NCI-H2081 treated with DMSO at 0.1 percent for 48 hours (cell line): Measurements from ENCODE around the gene MED27.

Source experiments
- DNase-seq: peaks from one replicate; lab custom pipeline; 2025; lab: John Stamatoyannopoulos, UW

The MED27 gene

DNA sequence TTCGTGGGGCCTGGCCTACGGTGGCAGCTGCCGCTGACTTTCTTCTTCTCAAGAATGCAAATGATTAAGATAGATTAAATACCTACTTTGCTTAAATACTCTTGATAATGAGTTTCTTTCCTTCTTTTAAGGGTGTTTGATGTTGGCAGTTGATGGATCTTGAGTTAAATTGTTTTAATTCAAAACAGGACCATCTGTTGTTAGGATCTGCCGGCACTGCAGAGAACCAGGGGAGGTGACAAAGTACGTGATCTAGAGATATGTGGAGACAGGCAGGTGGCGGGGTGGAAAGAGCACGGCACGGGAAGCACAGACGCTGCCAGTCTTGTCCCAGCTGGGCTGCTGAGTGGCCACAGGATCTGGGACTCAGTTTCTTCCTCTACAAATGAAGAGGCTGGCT is 37.9 kb downstream of the MED27 start:
- no peak for DNase-seq

DNA sequence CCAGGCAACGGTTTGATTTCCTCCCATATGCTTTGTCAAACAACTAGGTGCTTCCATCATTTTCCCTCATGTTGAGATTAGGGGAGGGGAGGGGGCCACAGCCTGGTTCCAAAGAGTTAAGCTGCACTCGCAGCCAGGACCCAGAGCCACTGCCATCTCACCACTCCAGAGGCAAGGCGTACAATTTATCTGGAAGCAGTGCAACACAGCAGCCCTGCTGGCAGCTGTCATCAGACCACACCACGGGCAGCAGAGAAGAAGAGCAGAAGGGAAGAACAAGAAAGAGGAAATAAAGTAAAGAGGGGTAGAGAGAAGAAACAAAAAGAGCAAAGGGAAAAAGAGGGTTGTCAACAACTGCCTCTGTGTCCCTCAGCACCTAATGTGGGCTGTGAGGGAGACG is 38.9 kb downstream of the MED27 start:
- DNase-seq = no peak

DNA sequence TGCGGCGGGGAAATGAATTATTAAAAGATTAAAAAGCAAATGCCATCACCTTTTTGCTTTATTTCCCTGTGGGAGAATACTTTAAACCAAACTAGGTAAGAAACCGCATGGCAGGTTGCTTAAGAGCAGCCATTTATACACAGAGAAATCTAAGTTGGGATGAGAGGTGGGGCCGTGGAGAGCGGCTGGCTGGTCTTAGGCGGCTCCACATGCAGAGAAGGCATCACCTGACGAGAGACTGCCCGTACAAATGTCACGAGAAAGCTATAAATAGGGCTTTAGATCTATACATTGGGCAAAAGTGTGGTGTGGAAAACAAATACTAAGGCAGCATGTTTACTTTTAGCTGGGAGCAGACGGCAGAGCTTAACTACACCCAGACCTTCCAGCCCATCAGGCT is 39.4 kb downstream of the MED27 start:
- no peak for DNase-seq

DNA sequence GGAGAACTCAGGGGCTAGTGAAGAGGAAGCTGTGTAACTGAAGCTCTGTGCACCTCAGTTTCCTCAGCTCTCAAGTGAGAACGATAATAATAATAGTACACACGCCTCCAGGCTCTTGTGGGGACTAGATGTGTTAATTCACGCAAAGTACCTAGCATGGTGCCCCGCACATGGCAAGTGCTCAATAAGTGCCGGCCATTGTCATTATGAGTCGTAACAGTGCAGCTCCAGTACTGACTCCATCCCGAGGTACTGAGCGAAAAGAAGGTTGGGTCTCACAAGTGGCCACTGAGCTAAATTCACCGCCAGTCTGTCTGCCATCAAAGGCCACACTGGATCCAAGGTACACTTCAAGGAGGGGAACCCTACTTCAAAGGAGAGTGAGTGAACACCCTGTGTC is 40.4 kb downstream of the MED27 start:
- DNase-seq = no peak

DNA sequence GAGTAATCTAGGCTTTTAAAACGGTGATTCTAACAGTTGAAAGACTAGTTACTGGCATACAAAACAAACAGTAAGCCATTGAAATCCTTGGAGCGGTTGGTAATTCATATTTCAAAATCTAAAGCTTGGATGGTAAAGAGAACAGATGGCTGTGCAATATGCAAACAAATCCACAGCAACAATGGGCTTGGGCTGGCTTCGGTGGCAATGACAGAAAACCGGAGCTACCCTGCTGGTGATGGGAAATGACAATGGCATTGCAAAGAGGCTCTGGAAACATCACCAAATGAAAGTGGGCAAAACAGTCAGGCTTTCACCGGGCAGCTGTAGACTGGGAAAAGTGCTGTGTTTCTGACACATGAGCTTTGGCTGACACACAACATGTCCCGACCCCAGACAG is 42.2 kb downstream of the MED27 start:
- peak; percentile 76 for DNase-seq

DNA sequence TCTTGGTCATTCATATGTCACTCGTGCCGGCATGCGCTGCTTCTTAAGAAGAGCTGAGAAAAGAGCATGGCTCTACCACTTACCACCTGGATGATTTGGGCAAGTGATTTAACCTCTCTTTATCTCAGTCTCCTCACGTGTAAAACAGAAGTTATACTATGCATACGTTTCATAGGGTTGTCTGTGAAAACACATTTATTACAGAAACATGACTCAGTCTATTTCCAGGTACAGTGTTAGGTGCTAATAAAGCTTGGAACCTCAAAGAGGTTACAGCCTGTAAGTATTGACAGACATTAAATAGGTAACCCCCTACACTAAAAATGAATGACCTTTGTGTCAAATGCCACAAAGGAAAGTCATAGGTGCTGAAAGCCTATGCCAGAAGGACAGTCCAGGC is 43.1 kb downstream of the MED27 start:
- DNase-seq = no peak

DNA sequence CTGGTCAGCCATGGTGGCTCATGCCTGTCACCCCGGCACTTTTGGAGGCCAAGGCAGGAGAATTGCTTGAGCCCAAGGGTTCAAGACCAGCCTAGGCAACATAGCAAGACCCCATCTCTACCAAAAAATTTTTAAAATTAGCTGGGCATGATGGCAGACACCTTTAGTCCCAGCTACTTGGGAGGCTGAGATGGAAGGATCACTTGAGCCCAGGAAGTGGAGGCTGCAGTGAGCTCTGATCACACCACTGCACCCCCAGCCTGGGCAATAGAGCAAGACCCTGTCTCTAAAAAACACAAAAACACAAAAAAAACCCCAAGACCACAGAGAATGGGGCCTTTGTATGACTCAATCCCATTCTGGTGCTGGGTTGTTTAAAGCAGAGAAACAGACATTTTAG is 44.0 kb downstream of the MED27 start:
- DNase-seq = no peak

DNA sequence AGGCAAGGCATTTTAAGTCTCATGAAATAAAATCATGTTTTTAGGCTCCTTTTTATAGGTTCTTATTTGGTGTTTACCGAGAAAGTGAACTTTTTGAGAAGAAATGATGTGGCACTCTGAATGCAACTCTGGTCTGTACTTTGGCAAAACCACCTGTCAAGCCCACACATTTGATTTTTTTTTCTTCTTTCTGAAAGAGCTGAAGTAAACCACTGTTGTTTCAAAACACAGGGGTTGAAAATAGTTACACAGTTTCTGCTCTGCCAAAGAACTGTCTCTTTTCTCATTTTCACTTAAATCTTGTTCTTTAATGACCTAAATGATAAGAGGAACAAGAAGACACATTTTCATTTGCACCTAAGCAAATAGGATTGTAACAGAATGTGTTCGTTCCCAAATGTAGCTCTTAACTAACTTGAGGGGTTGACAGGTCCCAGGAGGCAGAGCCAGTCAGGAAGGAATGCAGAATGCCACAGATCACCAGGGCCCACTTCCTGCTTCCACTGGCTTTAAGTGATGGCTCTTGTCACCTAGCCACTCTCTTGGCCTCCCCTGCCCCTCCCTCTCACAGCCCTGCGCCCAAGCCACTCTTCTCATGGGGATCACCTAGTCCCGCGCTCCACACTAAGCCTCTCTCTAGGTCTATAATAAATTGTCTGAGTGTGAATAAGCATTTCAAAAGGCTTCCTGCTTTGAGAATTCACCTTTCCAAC is 47.3 kb downstream of the MED27 start:
- DNase-seq = no peak

DNA sequence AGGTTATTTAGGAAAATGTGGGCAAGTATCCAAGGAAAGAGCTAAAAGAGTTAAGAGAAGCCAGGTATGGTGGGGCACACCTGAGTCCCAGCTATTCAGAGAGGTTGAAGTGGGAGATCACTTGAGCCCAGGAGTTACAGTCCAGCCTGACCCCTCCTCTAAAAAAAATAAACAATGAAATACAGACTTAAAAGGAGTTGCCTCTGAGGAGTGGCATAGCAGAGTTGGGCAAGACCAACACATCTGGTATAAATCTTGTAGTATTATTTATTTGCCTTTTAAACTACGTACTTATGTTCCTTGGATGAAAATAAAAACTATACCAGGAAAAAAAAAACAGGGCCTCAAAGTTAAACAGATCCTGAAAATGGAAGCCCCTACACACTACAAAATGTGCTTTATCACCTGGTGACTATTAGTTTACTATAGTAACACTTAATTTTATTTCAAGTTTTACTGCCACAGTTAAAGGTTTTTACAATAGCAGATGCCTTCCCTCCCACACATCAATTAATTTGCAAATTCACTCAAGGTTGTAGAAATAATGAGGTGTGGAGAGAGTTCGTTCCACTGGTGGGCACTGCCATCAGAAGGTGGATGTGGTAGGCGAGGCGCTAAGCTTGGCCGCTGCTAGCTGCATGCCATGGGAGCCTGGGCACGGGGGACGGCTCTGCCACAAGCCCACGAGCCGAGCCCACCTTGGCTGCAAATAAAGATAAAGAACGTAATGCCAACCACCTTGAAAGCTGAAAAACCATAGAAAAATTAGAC is 48.0 kb downstream of the MED27 start:
- DNase-seq = no peak

DNA sequence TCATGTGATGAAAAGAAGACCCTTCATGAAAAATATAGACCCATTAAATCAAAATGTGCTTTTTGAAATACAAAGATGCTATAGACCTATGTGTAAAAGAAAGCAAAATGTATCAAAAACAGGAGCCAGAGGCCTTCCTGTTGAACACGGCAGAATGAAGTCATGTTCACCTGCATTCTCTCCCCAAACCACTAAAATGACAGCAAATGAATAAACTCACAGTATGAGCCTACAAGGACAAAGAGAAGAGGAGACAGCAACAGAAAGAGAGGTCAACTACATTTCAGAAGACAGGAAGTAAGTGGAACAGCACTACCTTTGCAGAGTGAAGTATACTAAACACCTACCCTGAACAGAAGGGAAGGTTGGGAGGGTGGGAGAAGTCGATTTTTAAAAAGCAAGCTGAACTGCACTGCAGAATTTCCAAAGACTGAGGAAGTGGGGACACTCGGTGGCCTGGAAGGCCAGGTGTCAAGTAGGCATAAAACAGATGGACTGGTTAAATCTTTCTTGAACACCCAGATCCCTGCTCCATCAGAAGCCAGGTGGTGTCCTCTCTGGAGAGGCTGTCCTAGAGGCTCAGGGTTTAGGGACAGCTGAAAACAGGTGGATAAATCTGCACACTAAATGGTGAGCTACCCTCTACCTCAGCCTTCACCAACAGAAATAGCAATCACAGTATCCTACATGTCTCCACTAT is 48.9 kb downstream of the MED27 start:
- DNase-seq = no peak

DNA sequence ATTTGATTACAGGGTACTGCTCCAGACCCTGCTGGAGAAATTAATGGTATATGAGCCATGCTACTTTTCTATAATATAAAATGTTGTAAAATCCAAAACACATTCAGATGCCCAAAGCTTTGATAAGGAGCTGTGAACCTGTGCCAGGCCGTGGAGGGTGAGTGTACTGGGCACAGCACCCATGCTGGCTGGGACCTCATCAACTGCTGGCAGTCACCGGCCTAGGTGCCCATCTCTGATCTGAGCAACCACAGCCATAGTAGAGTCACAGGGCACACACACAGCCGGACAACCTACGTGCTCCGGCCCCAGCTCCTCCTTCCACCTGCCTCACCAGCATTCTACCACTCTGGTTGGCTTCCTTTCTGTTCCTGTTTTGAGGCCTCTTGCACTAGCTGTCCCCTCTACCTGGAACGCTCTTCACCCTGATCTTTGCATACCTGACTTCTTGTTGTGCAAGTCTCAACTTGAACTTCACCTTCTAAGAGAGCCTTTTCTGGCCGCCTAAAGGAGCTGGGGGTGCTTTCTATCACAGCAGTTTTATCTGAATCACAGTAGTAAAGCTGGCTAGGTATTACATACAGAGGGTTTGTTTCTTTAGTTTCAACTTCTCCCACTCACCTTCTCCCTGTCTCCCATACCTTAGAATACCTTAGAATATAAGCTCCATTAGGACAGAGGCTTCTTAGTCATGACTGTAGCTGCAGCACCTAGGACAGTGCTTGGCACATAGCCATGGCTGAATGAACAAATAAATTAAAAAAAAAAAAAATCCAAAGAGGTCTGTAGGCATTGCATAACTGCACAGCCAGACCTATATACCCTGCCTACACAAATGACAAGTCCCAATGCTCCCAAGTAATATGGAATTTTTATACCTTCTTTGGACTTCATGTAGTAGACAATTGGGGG is 51.7 kb downstream of the MED27 start:
- DNase-seq = no peak

DNA sequence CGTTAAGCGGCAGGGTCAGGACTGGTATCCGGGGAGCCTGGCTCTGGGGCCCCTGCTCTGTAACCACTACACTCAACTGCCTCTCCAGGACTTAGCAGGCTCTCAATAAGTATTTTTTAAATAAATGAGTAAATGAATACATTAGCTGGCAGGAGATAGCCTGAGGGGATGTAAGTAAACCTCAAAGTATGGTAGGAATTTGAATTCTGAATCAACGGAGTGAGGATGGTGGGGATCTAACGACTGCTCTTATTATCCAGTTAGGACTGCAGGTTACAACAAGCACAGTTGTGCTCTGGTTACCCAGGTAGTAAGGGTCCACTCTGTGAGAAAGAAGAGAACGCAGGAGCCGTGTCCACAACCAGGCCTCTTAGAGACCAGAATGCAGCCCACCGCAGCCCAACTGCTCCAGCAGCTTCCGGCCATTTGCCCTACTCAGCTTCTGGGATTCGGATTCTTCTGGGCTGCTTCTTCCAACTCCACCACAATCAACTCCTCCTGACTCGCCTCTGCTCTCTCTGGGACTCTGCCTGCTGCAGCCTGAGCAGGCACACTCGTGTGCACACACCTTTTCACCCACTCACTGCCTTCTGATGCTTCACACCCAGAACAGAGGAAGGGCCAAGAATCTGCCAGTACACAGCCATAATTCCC is 52.6 kb downstream of the MED27 start:
- no peak for DNase-seq

DNA sequence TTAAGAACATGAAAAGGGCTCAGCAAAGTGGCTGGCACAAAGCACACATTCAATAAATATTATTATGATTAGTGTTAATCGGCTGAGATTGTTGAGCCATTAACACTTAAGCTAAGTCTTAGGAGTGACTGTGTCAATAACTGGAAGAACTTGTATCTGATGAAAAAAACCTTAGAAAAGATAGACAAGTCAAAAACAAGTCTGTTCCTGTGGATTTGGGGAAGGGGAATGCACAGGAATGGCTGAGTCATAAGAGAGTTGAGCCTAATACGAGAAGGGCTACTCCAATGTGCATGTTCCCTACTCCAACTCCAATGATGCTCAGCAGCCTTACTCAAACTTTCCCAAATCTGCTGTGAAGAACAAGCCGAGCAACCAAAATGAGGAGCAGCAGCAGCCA is 53.9 kb downstream of the MED27 start:
- no peak for DNase-seq

DNA sequence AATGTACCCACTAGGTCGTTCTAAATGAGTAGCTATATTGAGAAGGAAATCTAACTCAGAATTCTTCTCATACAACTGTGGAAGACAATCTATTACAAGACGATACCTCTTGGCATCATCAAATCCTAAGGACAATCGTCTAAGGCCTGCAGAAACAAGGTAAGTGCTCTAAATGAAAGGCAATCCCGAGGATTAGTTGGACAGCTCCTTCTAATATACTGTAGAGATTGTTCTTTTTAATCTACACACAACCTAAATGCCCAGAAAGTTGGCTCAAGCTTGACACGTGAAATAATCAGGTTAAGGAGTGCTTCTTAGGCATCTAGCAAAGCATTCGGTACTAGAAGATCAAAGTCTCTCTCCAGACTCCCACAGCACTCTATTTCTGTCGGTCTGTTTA is 55.1 kb downstream of the MED27 start:
- DNase-seq = no peak

DNA sequence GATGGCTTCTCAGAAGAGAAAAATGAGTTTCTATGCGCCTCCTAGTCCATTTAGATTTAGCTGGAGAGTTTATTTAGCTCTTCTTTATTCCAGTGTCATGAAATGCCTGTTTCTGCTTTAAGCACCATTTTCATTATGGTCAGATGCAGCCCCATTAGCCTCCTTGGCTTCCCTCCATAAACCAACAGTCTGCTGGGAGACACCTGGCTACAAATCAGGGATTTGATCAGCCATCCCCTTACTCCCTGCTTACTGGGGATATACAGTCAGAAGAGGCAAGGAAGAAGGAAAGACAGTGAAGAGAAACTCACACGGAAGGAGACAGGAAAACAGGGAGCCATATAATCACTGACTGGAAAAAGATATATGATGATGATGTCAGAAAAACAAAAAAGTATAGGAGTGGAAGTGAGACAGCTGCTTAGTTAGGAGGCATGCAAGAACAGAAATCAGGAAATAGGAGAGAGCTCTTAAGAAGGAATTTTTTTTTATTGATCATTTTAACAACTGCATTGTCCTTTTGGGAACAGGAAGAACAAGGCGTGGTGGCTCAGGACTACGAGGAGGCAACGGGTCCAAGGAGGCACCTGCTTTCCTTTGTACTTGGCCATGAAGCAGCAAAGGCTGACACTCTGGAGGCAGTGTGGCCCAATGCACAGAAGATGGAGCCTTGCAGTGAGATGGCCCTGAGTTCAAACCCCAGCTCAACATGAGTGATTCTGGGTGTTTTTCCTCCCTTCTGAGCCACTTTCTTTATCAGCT is 56.1 kb downstream of the MED27 start:
- no peak for DNase-seq

DNA sequence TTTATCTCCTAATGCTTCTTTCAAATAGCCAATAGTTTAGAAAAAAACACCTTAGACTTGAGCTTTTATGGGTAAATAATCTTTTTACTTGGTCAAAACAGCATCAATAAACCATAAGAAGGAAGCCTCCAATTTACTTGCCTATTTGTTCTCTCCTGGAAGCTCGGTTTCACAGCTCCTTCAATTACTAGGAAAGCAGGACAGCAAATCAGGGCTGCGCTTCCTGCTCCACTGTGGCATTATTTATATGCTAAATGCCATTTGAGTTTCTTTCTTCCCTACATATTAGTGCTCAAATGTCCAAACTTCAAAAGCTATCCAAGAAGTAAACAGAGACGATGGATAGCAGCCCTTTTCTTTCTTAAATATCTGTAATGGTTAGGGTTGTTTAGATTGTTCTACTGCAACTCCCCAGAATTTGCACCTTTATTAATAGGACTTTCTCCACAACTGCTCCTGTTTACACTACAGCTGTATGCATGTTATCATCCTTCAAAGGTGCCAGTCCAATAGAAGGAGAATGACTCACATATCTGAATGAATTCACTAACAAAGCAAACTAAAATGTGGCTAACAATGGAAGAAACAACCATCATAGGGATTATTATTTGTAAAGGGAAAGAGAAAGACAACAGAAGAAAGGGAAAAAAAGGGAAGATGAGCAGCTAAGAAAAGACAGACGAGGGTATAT is 58.7 kb downstream of the MED27 start:
- DNase-seq = no peak

DNA sequence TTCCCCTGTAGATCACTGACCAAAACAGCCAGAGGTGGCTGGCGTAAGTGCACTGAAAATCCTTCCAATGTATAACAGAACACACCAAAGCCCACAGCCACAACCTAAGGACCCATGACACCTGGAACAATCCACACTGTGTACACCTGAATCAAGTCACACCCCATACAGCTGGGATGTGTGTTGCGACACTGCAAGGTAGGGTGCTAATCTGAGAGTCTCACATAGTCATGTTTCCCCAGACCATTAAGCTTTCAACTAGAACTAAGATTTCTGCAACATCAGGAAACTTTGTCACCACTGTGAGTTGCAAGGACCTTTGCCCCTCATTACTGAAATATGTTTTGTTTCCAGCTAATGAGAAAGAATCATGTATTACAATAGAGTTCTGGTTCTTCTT is 59.4 kb downstream of the MED27 start:
- no peak for DNase-seq

DNA sequence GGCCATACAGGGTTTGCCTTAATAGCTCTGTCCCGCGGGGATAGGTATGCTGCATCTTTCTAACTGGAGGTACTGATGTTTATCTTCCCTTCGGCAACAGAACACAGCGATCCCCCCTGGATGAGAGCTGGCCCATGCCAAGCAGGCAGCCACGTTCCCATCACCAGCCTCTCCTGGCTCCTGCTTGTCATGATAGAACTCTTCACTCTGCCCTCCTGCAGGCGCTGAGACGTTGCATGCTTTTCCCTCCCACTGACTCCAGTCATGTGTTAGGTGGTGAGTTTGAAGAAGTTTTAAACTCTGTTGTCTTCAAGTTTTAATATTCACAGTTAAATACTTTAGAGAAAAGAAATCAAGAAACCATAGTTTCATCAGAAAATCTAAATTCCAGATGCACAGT is 60.0 kb downstream of the MED27 start:
- no peak for DNase-seq

DNA sequence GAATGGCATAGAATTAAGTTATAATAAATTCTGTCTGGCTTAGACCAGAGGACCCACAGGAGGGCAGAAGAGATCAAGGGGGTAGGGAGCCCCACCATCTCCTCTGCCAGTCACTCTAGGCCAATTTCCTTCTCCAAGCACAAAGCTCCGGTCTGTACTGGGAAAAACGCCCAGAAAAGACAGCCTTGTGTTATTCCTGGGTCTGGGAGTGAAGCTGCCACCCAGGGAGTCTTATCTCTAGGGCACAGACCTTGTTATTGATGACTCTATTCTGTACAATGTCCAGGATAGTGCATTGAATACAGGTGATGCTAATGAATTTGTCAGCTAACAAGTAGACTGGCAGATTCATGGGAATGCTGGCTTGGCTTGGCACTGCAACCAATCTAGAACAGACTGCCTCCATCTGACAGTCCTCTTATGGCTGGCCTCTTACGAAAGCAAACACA is 60.7 kb downstream of the MED27 start:
- DNase-seq = no peak

DNA sequence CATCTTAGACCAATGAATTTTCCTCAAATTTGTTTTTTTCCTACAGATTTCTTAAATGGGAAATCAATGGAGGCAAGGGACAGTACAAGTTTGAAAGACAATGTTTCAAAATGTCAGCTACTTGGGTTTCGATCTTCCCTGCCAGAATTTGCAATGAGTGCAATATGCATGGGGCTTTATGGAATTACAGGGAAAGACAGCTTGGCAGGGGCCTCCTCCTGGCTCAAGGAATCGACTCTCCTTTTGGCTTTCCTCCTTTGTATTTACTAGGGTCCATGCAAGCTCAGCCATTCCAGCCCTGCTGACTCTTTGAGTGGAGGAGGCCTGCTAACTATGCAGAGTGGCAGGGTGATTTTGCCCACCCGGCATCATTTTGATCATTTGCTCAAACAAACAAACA is 63.2 kb downstream of the MED27 start:
- DNase-seq = no peak
